ENCODE measurements around the gene VPS54.

VPS54 gene

GRCh38 chr2:64035072-64035942 lies 16.1 kb upstream of the VPS54 start:
- Mint-ChIP-seq H3K4me3 (peak overlapping the region; percentile 65), H3K4me1 (ENCODE audit: low read depth) (peaks cover 54% of the 10 kb centered on the region), H3K27me3 (no peaks in the 10 kb centered on the region), H3K27ac (peak overlapping the region; percentile 96), H3K36me3 (ENCODE audit: low read depth) (peaks cover 11% of the 10 kb centered on the region), H3K9me3 (peaks cover 19% of the 10 kb centered on the region)
- DNase-seq = no peak

- peaks cover 9% of the 10 kb centered on the region for H3K9me3 Mint-ChIP-seq
- H3K4me3 Mint-ChIP-seq = no peak overlapping the region
- peaks cover 6% of the 10 kb centered on the region for H3K36me3 Mint-ChIP-seq (ENCODE audit: low read depth)
- H3K27me3 Mint-ChIP-seq = no peaks in the 10 kb centered on the region
- no peak overlapping the region for H3K27ac Mint-ChIP-seq
- DNase-seq = no peak
- peaks cover 28% of the 10 kb centered on the region for H3K4me1 Mint-ChIP-seq (ENCODE audit: low read depth)
These were observed 10.0 kb upstream of the VPS54 start for GRCh38 chr2:64029116-64029665.

GRCh38 chr2:64025741-64026140 lies 6.5 kb upstream of the VPS54 start:
- Mint-ChIP-seq H3K27me3 (no peaks in the 10 kb centered on the region), H3K36me3 (ENCODE audit: low read depth) (no peaks in the 10 kb centered on the region), H3K9me3 (no peaks in the 10 kb centered on the region), H3K4me3 (no peak overlapping the region), H3K27ac (no peak overlapping the region), H3K4me1 (ENCODE audit: low read depth) (peaks cover 26% of the 10 kb centered on the region)
- DNase-seq = no peak

GRCh38 chr2:64024259-64024949 lies 5.2 kb upstream of the VPS54 start:
- no peak for DNase-seq
- Mint-ChIP-seq H3K27ac (no peak overlapping the region), H3K9me3 (no peaks in the 10 kb centered on the region), H3K4me3 (no peak overlapping the region), H3K27me3 (no peaks in the 10 kb centered on the region), H3K36me3 (ENCODE audit: low read depth) (peaks cover 3% of the 10 kb centered on the region), H3K4me1 (ENCODE audit: low read depth) (peaks cover 40% of the 10 kb centered on the region)

- Mint-ChIP-seq H3K4me1 (ENCODE audit: low read depth) (peaks cover 40% of the 10 kb centered on the region), H3K4me3 (no peak overlapping the region), H3K9me3 (no peaks in the 10 kb centered on the region), H3K27ac (no peak overlapping the region), H3K27me3 (no peaks in the 10 kb centered on the region), H3K36me3 (ENCODE audit: low read depth) (peaks cover 4% of the 10 kb centered on the region)
- no peak for DNase-seq
These were observed 4.4 kb upstream of the VPS54 start for GRCh38 chr2:64023485-64024258.

- Mint-ChIP-seq H3K36me3 (ENCODE audit: low read depth) (peaks cover 15% of the 10 kb centered on the region), H3K27ac (peak overlapping the region; percentile 38), H3K4me1 (ENCODE audit: low read depth) (peaks cover 44% of the 10 kb centered on the region), H3K4me3 (no peak overlapping the region), H3K27me3 (no peaks in the 10 kb centered on the region), H3K9me3 (no peaks in the 10 kb centered on the region)
- DNase-seq = no peak
These were observed 2.4 kb upstream of the VPS54 start for GRCh38 chr2:64021578-64021977.

GRCh38 chr2:64019975-64020528 lies 824 bp upstream of the VPS54 start:
- DNase-seq = no peak
- Mint-ChIP-seq H3K9me3 (no peaks in the 10 kb centered on the region), H3K4me1 (ENCODE audit: low read depth) (peaks cover 44% of the 10 kb centered on the region), H3K36me3 (ENCODE audit: low read depth) (peaks cover 15% of the 10 kb centered on the region), H3K27me3 (no peaks in the 10 kb centered on the region), H3K4me3 (peak overlapping the region; percentile 98), H3K27ac (peak overlapping the region; percentile 97)

- no peak for DNase-seq
- H3K9me3 Mint-ChIP-seq = no peaks in the 10 kb centered on the region
- no peaks in the 10 kb centered on the region for H3K27me3 Mint-ChIP-seq
- peaks cover 46% of the 10 kb centered on the region for H3K4me1 Mint-ChIP-seq (ENCODE audit: low read depth)
- peak overlapping the region; percentile 97 for H3K27ac Mint-ChIP-seq
- H3K4me3 Mint-ChIP-seq = peak overlapping the region; percentile 98
- H3K36me3 Mint-ChIP-seq (ENCODE audit: low read depth) = peaks cover 15% of the 10 kb centered on the region
These were observed 536 bp downstream of the VPS54 start for GRCh38 chr2:64018701-64019082.

- no peaks in the 10 kb centered on the region for H3K9me3 Mint-ChIP-seq
- H3K27me3 Mint-ChIP-seq = no peaks in the 10 kb centered on the region
- DNase-seq = no peak
- peak overlapping the region; percentile 97 for H3K27ac Mint-ChIP-seq
- peaks cover 48% of the 10 kb centered on the region for H3K4me1 Mint-ChIP-seq (ENCODE audit: low read depth)
- peaks cover 15% of the 10 kb centered on the region for H3K36me3 Mint-ChIP-seq (ENCODE audit: low read depth)
- H3K4me3 Mint-ChIP-seq = peak overlapping the region; percentile 98
These were observed 1.2 kb downstream of the VPS54 start for GRCh38 chr2:64017811-64018700.

GRCh38 chr2:64015898-64016297 lies 3.3 kb downstream of the VPS54 start:
- H3K27ac Mint-ChIP-seq = no peak overlapping the region
- H3K4me3 Mint-ChIP-seq = peak overlapping the region; percentile 32
- H3K4me1 Mint-ChIP-seq (ENCODE audit: low read depth) = peaks cover 53% of the 10 kb centered on the region
- H3K36me3 Mint-ChIP-seq (ENCODE audit: low read depth) = peaks cover 15% of the 10 kb centered on the region
- DNase-seq = no peak
- no peaks in the 10 kb centered on the region for H3K27me3 Mint-ChIP-seq
- H3K9me3 Mint-ChIP-seq = no peaks in the 10 kb centered on the region

GRCh38 chr2:64015391-64015790 lies 3.8 kb downstream of the VPS54 start:
- Mint-ChIP-seq H3K36me3 (ENCODE audit: low read depth) (peaks cover 15% of the 10 kb centered on the region), H3K4me3 (no peak overlapping the region), H3K27ac (no peak overlapping the region), H3K4me1 (ENCODE audit: low read depth) (peaks cover 49% of the 10 kb centered on the region), H3K9me3 (no peaks in the 10 kb centered on the region), H3K27me3 (no peaks in the 10 kb centered on the region)
- DNase-seq = no peak

GRCh38 chr2:64014628-64015027 lies 4.6 kb downstream of the VPS54 start:
- Mint-ChIP-seq H3K4me1 (ENCODE audit: low read depth) (peaks cover 42% of the 10 kb centered on the region), H3K9me3 (no peaks in the 10 kb centered on the region), H3K4me3 (no peak overlapping the region), H3K36me3 (ENCODE audit: low read depth) (peaks cover 13% of the 10 kb centered on the region), H3K27me3 (no peaks in the 10 kb centered on the region), H3K27ac (no peak overlapping the region)
- DNase-seq = no peak

GRCh38 chr2:64013053-64013452 lies 6.2 kb downstream of the VPS54 start:
- Mint-ChIP-seq H3K4me3 (no peak overlapping the region), H3K4me1 (ENCODE audit: low read depth) (peaks cover 45% of the 10 kb centered on the region), H3K27ac (no peak overlapping the region), H3K36me3 (ENCODE audit: low read depth) (peaks cover 9% of the 10 kb centered on the region), H3K27me3 (no peaks in the 10 kb centered on the region), H3K9me3 (no peaks in the 10 kb centered on the region)
- DNase-seq = no peak
